ENCODE data around the gene BIRC2.

DNA sequence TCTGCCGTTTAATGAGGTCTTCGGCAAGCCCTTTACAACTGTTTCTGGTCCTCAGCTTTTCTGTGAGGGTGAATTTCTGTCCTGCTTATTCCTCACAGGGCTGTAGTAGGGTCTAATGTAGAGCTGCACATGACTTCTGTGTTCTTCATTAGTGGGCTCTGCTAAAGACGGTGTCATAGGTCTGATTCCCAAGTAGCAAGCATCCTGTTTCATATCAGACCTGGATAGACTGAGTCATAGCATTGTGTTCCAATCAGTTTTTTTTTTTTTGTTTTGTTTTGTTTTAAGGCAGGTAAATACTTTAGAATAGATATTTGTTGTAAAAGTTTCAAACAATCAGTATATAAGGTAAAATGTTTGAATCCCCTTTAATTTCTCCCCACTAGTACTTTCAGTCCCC lies 35.4 kb downstream of the BIRC2 start:
- TF ChIP-seq CTCF (IDR thresholded peaks at IDR 0.05; ENCODE audit: low read depth, low read length): no peak
- TF ChIP-seq POLR2A (IDR thresholded peaks at IDR 0.05; ENCODE audit: extremely low read depth, insufficient read length): no peak
- TF ChIP-seq MAX (IDR thresholded peaks at IDR 0.05; ENCODE audit: low read depth, low read length): no peak
- TF ChIP-seq MYC (IDR thresholded peaks at IDR 0.05; ENCODE audit: low read depth, low read length): no peak

All from NB4 (cell line).